H1 (cell line): ENCODE measurements around the gene FAM170B. TPM values are rescaled to one million over a fixed set of nuclear protein-coding genes. Genes with fewer than 3 reads are reported as not detected.

Experiments
- CTCF ChIA-PET: fragments of 300-600 bp; sonication (Branson Sonifier 250); formaldehyde crosslinking; loops from one replicate; lab custom pipeline; 2021; ENCODE audit not compliant: partially characterized antibody; lab: Charles Lee
- POLR2A ChIA-PET: fragments of 300-600 bp; sonication (Branson Sonifier 250); formaldehyde crosslinking; loops from one replicate; lab custom pipeline; 2021; ENCODE audit warnings: inconsistent platforms; ENCODE audit not compliant: partially characterized antibody; lab: Charles Lee
- DNase-seq, 2 experiments: peaks; one replicate each; pipeline versions ENCODE4 v3.0.0 to v3.0.0-alpha.2; 2010 to 2022; ENCODE audit warnings: low spot score in 2 of 2, low read depth in 1 of 2, mixed read lengths in 1 of 2
- FAIRE-seq: peaks from 2 replicates; lab custom pipeline; 2011; peaks lifted over from hg19 to GRCh38; lab: Jason Lieb, UNC
- H2AFZ ChIP-seq: 2 replicates; pipeline ENCODE4 v1.8.1; 2012; ENCODE audit warnings: low read length, inconsistent platforms
- H2AK5ac ChIP-seq: 2 replicates; pipeline ENCODE4 v1.6.1; 2013; ENCODE audit warnings: low read depth, low read length
- H2BK120ac ChIP-seq: replicated peaks from 2 replicates; pipeline ENCODE3; 2013; ENCODE audit warnings: low read depth, low read length, inconsistent platforms
- H2BK12ac ChIP-seq: 2 replicates; pipeline ENCODE4 v1.6.1; 2013; ENCODE audit warnings: low read depth, low read length
- H2BK15ac ChIP-seq: 2 replicates; pipeline ENCODE4 v1.6.1; 2013; ENCODE audit warnings: low read length
- H2BK20ac ChIP-seq: 2 replicates; pipeline ENCODE4 v1.6.1; 2013; ENCODE audit warnings: low read length
- H2BK5ac ChIP-seq: 2 replicates; pipeline ENCODE4 v1.6.1; 2013; ENCODE audit warnings: low read depth, low read length
- H3K14ac ChIP-seq: 2 replicates; pipeline ENCODE4 v1.6.1; 2013; ENCODE audit warnings: inconsistent platforms; ENCODE audit not compliant: insufficient read length
- H3K18ac ChIP-seq: 2 replicates; pipeline ENCODE4 v1.6.1; 2013; ENCODE audit warnings: low read length; ENCODE audit errors: extremely low read depth
- H3K23ac ChIP-seq: 2 replicates; pipeline ENCODE4 v1.6.1; 2013; ENCODE audit warnings: inconsistent platforms; ENCODE audit not compliant: insufficient read length
- H3K23me2 ChIP-seq: 2 replicates; pipeline ENCODE4 v1.6.1; 2013; ENCODE audit warnings: low read depth, low read length
- H3K27ac ChIP-seq: 2 replicates; pipeline ENCODE4 v1.6.1; 2011; ENCODE audit warnings: low read depth, low read length, inconsistent platforms
- H3K27me3 ChIP-seq, 4 experiments: replicated peaks in 1 of 4; 1 replicate in 1 of 4; 2 replicates in 3 of 4; pipeline versions ENCODE4 v1.6.1 to v1.8.1; 2011 to 2013; ENCODE audit warnings: low read length in 3 of 4, mild to moderate bottlenecking in 3 of 4, inconsistent platforms in 2 of 4, mixed read lengths in 2 of 4, moderate library complexity in 1 of 4; ENCODE audit not compliant: control insufficient read depth in 3 of 4, insufficient read depth in 3 of 4; ENCODE audit errors: extremely low read depth in 1 of 4
- H3K36me3 ChIP-seq, 4 experiments: 2 replicates each; pipeline versions ENCODE4 v1.6.1 to v1.8.1; 2011 to 2013; ENCODE audit warnings: mild to moderate bottlenecking in 4 of 4, low read length in 3 of 4, moderate library complexity in 2 of 4, control low read depth in 1 of 4, inconsistent platforms in 1 of 4; ENCODE audit not compliant: insufficient read depth in 4 of 4, control insufficient read depth in 2 of 4
- H3K4ac ChIP-seq: replicated peaks from 2 replicates; pipeline ENCODE3; 2013; ENCODE audit warnings: low read length, low read depth, mixed read lengths, inconsistent platforms; ENCODE audit not compliant: insufficient read length
- H3K4me1 ChIP-seq, 4 experiments: replicated peaks in 1 of 4; 1 replicate in 1 of 4; 2 replicates in 3 of 4; pipeline versions ENCODE4 v1.6.1 to v1.8.1; 2011 to 2013; ENCODE audit warnings: low read length in 3 of 4, inconsistent platforms in 2 of 4, mixed read lengths in 1 of 4; ENCODE audit not compliant: insufficient read depth in 4 of 4, control insufficient read depth in 3 of 4
- H3K4me2 ChIP-seq, 2 experiments: 2 replicates each; pipeline versions ENCODE4 v1.6.1 to v1.8.1; 2011 to 2013; ENCODE audit warnings: low read depth in 2 of 2, low read length in 2 of 2, control low read depth in 1 of 2, inconsistent platforms in 1 of 2, mild to moderate bottlenecking in 1 of 2; ENCODE audit not compliant: insufficient read depth in 1 of 2
- H3K4me3 ChIP-seq, 4 experiments: fragments of 200-600, 300-600 bp in 1 of 4; sonication (generic), shearing (Covaris generic), sonication (Bioruptor Twin) in 1 of 4; 2 replicates each; pipeline versions ENCODE4 v1.5.1 to v1.8.1; 2011 to 2016; ENCODE audit warnings: low read length in 4 of 4, low read depth in 3 of 4, control low read depth in 2 of 4, inconsistent platforms in 2 of 4, mild to moderate bottlenecking in 2 of 4, mixed read lengths in 1 of 4, moderate library complexity in 1 of 4; ENCODE audit not compliant: insufficient read depth in 2 of 4; ENCODE audit errors: extremely low read depth in 1 of 4
- H3K56ac ChIP-seq: replicated peaks from 2 replicates; pipeline ENCODE3; 2013; ENCODE audit warnings: low read depth, mild to moderate bottlenecking, mixed read lengths, low read length, inconsistent platforms; ENCODE audit not compliant: insufficient read length
- H3K79me1 ChIP-seq: 2 replicates; pipeline ENCODE4 v1.6.1; 2013; ENCODE audit warnings: low read depth, low read length, control low read depth
- H3K79me2 ChIP-seq, 2 experiments: 2 replicates each; pipeline versions ENCODE4 v1.6.1 to v1.8.1; 2012 to 2013; ENCODE audit warnings: low read length in 2 of 2, mild to moderate bottlenecking in 2 of 2, inconsistent platforms in 1 of 2; ENCODE audit not compliant: insufficient read depth in 2 of 2, control insufficient read depth in 1 of 2
- H3K9ac ChIP-seq, 4 experiments: replicated peaks in 1 of 4; 1 replicate in 1 of 4; 2 replicates in 3 of 4; pipeline versions ENCODE4 v1.6.1 to v1.8.1; 2011 to 2013; ENCODE audit warnings: low read depth in 3 of 4, low read length in 3 of 4, control low read depth in 2 of 4, mild to moderate bottlenecking in 2 of 4, moderate library complexity in 2 of 4, inconsistent platforms in 1 of 4; ENCODE audit errors: extremely low read depth in 1 of 4
- H3K9me3 ChIP-seq, 2 experiments: 2 replicates each; pipeline versions ENCODE4 v1.6.1 to v1.8.1; 2012 to 2013; ENCODE audit warnings: mild to moderate bottlenecking in 2 of 2, moderate library complexity in 2 of 2, control low read depth in 1 of 2, inconsistent platforms in 1 of 2, low read depth in 1 of 2, low read length in 1 of 2, mixed read lengths in 1 of 2; ENCODE audit not compliant: insufficient read depth in 2 of 2
- H4K20me1 ChIP-seq, 2 experiments: replicated peaks in 1 of 2; 2 replicates each; pipeline versions ENCODE3 to v1.8.1; 2011 to 2013; ENCODE audit warnings: inconsistent platforms in 2 of 2, low read length in 2 of 2, mild to moderate bottlenecking in 1 of 2; ENCODE audit not compliant: insufficient read depth in 2 of 2, control insufficient read depth in 1 of 2
- H4K5ac ChIP-seq: 2 replicates; pipeline ENCODE4 v1.6.1; 2013; ENCODE audit warnings: low read length, low read depth, mixed read lengths, inconsistent platforms; ENCODE audit not compliant: insufficient read length
- H4K8ac ChIP-seq: 2 replicates; pipeline ENCODE4 v1.8.0; 2013; ENCODE audit warnings: mild to moderate bottlenecking, moderate library complexity, low read length, inconsistent platforms; ENCODE audit not compliant: insufficient read depth; ENCODE audit errors: extremely low read depth
- H4K91ac ChIP-seq: replicated peaks from 2 replicates; pipeline ENCODE3; 2013; ENCODE audit warnings: low read length, mixed read lengths, inconsistent platforms; ENCODE audit not compliant: insufficient read length
- KDM1A ChIP-seq: fragments of 200-600, 300-600 bp; sonication (generic); IDR thresholded peaks from 2 replicates; pipeline ENCODE4 v1.7.1; 2016; ENCODE audit warnings: mild to moderate bottlenecking, low read length, borderline replicate concordance
- PHF8 ChIP-seq: fragments of 200-600 bp; sonication (generic); conservative IDR thresholded peaks from 2 replicates; pipeline ENCODE4 v1.7.1; 2012; ENCODE audit warnings: low read depth, mild to moderate bottlenecking, inconsistent platforms, low read length, moderate library complexity
- SIN3A ChIP-seq, 2 experiments: IDR thresholded peaks in 1 of 2; conservative IDR thresholded peaks in 1 of 2; 2 replicates each; pipeline ENCODE4 v1.6.1; 2011 to 2012; ENCODE audit warnings: low read length in 2 of 2, improper control_type of control experiment in 1 of 2, low read depth in 1 of 2, mild to moderate bottlenecking in 1 of 2
- WGBS, 2 experiments: shearing (Covaris generic) in 1 of 2; methylation state at CpG; one replicate each; pipeline versions ENCODE4 v1.1.6 to v1.1.7; 2013 to 2015; ENCODE audit warnings: low lambda C conversion rate in 2 of 2, mixed read lengths in 2 of 2, inconsistent platforms in 1 of 2, low coverage in 1 of 2, missing lambda C conversion rate in 1 of 2; ENCODE audit not compliant: insufficient replicate concordance in 2 of 2, insufficient coverage in 1 of 2, insufficient read length in 1 of 2; ENCODE audit errors: extremely low coverage in 1 of 2, missing lambda C conversion rate in 1 of 2; 5-methylcytosine and 5-hydroxymethylcytosine counted together
- polyA plus RNA-seq, 7 experiments: library from polyadenylated mRNA; depleted of rRNA in 3 of 7; stranded (reverse) in 5 of 7; unstranded in 2 of 7; fragments of >200 nt in 5 of 7; fragments of 200-250 nt in 2 of 7; gene quantifications; 1 replicate in 5 of 7; 2 replicates in 1 of 7; 4 replicates in 1 of 7; pipeline versions ENCODE4 v1.2.1 to v1.2.3, GENCODE V29; 2011 to 2013; ENCODE audit warnings: missing spikeins in 2 of 7, mixed read lengths in 2 of 7
- total RNA-seq: library from RNA; stranded (reverse); fragmentation: NEBNext Ultra II Directional; extraction: Animal tissue kit (Norgen Biotek cat#: 25700); gene quantifications from 2 replicates; pipeline ENCODE4 v1.2.1, GENCODE V29; 2021

FAM170B gene
- total and polyA plus RNA-seq, 2 of the 8 experiments (the other 6 are each of a cell fraction or from before 2014, with no cell fraction given) = not detected

DNA sequence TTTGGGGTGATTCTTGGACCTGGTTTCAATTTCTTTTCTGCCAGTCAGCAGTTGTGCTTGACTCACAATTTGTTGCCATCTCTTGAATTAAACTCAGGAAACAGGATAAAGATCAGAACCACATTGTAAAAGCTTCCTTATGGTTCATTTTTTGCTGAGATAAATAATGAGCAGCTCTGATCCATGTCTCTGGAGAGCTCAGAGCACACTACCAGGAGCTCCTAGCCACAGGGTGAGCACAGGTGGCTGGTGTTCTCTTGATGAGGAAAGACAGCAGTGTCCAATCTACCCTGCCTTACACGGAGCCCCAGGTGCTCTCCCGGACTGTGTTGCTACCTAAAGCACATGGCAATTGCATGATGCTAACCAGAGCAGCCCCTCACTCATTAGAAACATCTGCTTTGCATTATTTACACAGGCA lies 17.2 kb upstream of the FAM170B start:
- peaks cover 0 to 4% of the 10 kb centered on the region in 2 experiments; a peak in 1 of 4 replicates for H3K9me3 ChIP-seq
- no peaks in the 10 kb centered on the region for H3K79me2 ChIP-seq
- no peak overlapping the region for H3K56ac ChIP-seq
- no peak overlapping the region for H4K5ac ChIP-seq
- no peak overlapping the region for H3K18ac ChIP-seq
- H3K27me3 ChIP-seq = no peaks in the 10 kb centered on the region
- no peak overlapping the region for H2AFZ ChIP-seq
- FAIRE-seq (no peak), DNase-seq (no peak)
- no peaks in the 10 kb centered on the region for H3K79me1 ChIP-seq
- no peak overlapping the region for H3K27ac ChIP-seq
- no peak overlapping the region for H2BK20ac ChIP-seq
- no peak overlapping the region for H2BK15ac ChIP-seq
- H2BK5ac ChIP-seq = no peak overlapping the region
- no peak overlapping the region for H3K4me3 ChIP-seq
- H4K20me1 ChIP-seq = no peaks in the 10 kb centered on the region
- no peaks in the 10 kb centered on the region for H3K23me2 ChIP-seq
- no peak overlapping the region for H3K4ac ChIP-seq
- H3K9ac ChIP-seq = no peak overlapping the region
- POLR2A ChIA-PET = no interaction called here
- WGBS, 2 experiments = 86% methylated on average over 2 of the region's 2 CpGs; no CpG with 5 or more reads in 1 of the 2 experiments
- no peak overlapping the region for H3K4me2 ChIP-seq
- H3K36me3 ChIP-seq = no peaks in the 10 kb centered on the region
- no peak overlapping the region for H4K91ac ChIP-seq
- H3K23ac ChIP-seq = no peak overlapping the region
- no peak overlapping the region for H3K14ac ChIP-seq
- CTCF ChIA-PET = interaction anchor here (0.7 to 1.1 kb wide), 3 partner anchors 11 to 362 kb away, joined by 3 to 4 read pairs (median 3); no protein-coding TSS in a partner anchor
- H2BK120ac ChIP-seq = no peak overlapping the region
- no peak overlapping the region for H4K8ac ChIP-seq
- H3K4me1 ChIP-seq = no peaks in the 10 kb centered on the region
- H2BK12ac ChIP-seq = no peak overlapping the region
- no peak overlapping the region for H2AK5ac ChIP-seq
- TF ChIP-seq KDM1A (no peak), SIN3A (conservative IDR thresholded peaks at IDR 0.05 in 1 of 2, IDR thresholded peaks at IDR 0.05 in 1 of 2; ENCODE audit: low read depth in 1 of 2, low read length in 2 of 2) (no peak), PHF8 (no peak)
